Erythroblast (primary cell): ENCODE data around the gene DIPK2A.

Experiments used
- GATA1 ChIP-seq: IDR thresholded peaks from 2 replicates; pipeline ENCODE4 v1.6.1; 2011; ENCODE audit warnings: low read depth, mild to moderate bottlenecking, control low read depth, low read length, moderate library complexity
- POLR2A ChIP-seq: IDR thresholded peaks from 2 replicates; pipeline ENCODE4 v1.6.1; 2011; ENCODE audit warnings: mild to moderate bottlenecking, low read length

DNA sequence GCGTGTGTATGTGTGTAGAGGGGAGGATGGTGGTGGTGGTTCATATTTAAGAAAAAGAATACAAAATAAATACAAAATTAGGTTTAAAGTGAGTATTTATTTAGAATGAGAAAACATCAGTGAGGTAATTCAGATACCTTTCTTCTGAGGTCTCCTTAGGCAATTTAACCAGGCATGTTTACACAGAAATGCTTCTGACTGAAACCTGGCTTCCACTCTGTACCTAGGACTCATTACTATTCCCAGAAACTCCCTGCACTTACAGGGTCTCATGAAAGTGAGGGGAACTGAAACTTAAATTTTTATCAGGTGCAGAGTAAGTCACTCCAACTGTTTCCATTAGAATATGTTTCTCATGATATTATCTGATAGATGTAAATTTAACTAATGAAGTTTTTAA lies 10.3 kb upstream of the DIPK2A start:
- no peak for TF ChIP-seq POLR2A
- no peak for TF ChIP-seq GATA1
